Fibroblast of mammary gland (primary cell): Measurements from ENCODE around the gene MAD2L2.

Experiments
- DNase-seq: peaks from one replicate; pipeline ENCODE4 v3.0.0-alpha.2; 2010; ENCODE audit warnings: low read depth
- H3K4me3 ChIP-seq: 2 replicates; pipeline ENCODE4 v1.5.1; 2011; ENCODE audit warnings: low read depth, mild to moderate bottlenecking, low read length, moderate library complexity; ENCODE audit not compliant: control insufficient read depth
- CTCF ChIP-seq: conservative IDR thresholded peaks from 2 replicates; pipeline ENCODE4 v1.5.1; 2011; ENCODE audit warnings: low read depth, low read length, inconsistent platforms; ENCODE audit not compliant: control insufficient read depth, insufficient read depth

MAD2L2 gene

DNA sequence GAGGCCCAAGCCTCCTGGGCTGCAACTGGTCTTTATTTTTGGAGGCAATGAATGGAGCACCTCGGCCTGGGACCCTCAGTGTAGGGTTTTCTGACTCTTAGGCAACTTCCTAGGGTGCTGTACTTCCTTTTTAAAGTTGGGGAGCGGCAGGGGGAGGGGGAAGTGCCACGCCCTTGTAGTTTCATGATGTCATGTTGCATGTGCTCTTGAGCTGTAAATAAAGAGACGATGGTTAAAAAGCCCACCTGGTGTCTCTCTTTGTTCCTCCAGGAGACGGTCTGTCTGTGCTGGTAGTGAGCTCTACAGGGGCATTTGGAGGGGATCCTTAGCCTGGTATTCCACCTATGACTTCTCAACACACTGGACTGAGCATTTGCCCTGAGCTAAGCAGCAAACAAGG lies 44.7 kb upstream of the MAD2L2 start:
- H3K4me3 ChIP-seq: no peak overlapping the region
- no peak for DNase-seq
- TF ChIP-seq CTCF: no peak

- H3K4me3 ChIP-seq: no peak overlapping the region
- no peak for DNase-seq
- TF ChIP-seq CTCF: no peak
Measured at GRCh38 chr1:11722538-11722937, 41.6 kb upstream of the MAD2L2 start.

- DNase-seq: no peak
- no peak overlapping the region for H3K4me3 ChIP-seq
- TF ChIP-seq CTCF: no peak
Measured at GRCh38 chr1:11721311-11721710, 40.4 kb upstream of the MAD2L2 start.

GRCh38 chr1:11720525-11720924 lies 39.6 kb upstream of the MAD2L2 start:
- DNase-seq: no peak
- TF ChIP-seq CTCF: no peak
- H3K4me3 ChIP-seq: no peak overlapping the region

DNA sequence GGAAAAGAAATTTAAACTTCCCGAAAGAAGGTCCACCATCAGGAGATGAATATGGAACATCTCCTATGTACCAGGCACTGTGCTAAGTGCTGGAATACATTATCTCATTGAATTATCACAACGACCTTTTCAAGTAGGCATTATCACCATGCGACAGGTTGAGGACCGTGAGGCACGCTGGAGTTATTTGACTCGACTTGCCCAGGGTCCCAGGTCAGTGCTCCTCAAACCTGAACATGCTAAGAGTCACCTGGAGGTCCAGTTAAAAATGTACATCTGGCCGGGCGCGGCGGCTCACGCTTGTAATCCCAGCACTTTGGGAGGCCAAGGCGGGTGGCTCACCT lies 39.1 kb upstream of the MAD2L2 start:
- no peak for DNase-seq
- H3K4me3 ChIP-seq: no peak overlapping the region
- no peak for TF ChIP-seq CTCF

GRCh38 chr1:11719313-11720032 lies 38.5 kb upstream of the MAD2L2 start:
- H3K4me3 ChIP-seq: peak overlapping the region; percentile 31
- peak; percentile 61 for DNase-seq
- peak; percentile 95 for TF ChIP-seq CTCF
